Activated CD4-positive, alpha-beta T cell treated with anti-CD3 and anti-CD28 coated beads, Interleukin-2, amount 50 U/mL, for 16 hours (primary cell): ENCODE data around the gene SLC22A23.

Experiments
- DNase-seq: peaks from one replicate; pipeline ENCODE4 v3.0.0-alpha.2; 2020

The SLC22A23 gene

GRCh38 chr6:3421791-3422434 lies 34.9 kb downstream of the SLC22A23 start:
- no peak for DNase-seq

DNA sequence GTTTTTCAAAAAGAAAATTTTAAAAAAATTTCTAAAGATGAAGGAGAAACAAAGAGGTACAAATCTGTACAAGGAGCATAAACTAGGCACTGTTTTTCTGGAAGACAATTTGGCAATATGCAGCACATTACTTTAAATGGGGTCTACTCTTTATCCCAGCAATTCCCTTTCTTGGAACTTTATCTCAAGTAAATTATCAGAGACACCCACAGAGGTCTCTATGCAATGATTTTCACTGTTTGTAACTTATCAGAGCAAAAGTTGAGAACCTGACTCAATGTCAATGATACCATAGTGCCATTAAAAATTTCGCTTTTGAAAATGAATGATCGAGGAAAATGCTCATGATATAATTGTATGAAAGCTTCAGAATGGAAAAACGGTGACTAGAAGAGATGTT lies 35.7 kb downstream of the SLC22A23 start:
- DNase-seq: no peak

- no peak for DNase-seq
These were observed 37.1 kb downstream of the SLC22A23 start for GRCh38 chr6:3419624-3420272.

DNA sequence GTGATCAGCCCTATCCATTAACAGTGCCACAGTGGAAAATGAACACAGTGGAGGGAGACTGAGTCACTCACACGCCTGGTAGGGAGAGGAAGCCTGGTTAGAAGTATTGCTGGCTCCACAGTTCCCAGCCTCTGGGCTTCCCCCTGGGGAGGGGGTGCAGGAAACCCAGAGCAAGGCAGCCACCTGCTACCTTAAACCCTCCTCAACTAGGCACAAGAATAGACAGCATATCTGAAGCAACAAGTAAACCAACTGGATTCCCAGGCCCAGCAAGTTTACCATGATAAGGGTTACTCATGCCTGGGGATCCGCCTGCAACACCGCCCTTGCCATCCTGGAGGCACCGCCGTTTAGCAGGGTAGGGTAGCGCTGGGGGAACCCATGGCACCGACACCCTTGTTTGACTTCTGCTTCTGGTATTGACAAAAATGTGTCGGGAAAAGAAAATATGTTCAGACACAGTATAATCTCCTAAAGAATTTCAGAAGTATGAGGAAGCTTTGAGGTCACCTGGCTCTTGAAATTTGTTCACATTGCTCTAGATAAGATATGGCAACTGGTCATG lies 38.3 kb downstream of the SLC22A23 start:
- no peak for DNase-seq

- no peak for DNase-seq
These were observed 39.4 kb downstream of the SLC22A23 start for GRCh38 chr6:3417473-3417872.

DNA sequence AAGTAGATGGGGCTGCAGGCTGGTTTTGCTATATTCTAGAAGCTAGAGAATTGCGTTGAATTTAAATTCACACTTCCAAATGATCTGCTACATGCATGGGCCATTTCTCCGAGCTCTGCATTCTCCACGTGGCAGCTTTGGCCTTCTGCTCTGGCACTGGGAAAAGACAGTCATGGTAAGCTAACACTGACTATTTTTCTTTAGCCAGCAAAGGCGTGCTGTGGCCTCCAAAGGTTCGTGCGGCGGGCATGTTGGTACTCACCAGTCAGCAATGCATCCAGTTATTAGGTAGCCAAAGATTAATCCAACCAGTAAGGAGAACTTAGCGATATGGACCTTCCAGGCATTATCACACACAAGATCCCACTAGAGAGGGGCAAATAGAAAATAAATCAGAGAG lies 41.4 kb downstream of the SLC22A23 start:
- DNase-seq: no peak

DNA sequence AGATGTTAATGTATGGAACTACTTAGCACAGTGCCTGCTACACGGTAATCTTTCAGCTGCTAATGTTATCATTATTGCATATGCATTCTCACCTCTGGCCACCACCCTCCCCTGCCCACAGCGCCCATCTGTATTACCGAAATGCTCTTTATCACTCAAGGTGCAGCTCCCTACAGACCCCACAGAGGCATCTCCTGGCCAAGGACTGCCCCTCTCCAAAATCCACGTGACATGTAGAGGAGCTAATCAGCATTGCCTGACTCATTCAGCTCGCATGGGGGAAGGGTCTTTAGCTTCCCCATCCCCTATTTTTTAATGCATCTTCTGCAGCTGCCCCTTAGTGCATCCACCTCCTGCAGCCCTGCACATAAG lies 41.8 kb downstream of the SLC22A23 start:
- no peak for DNase-seq

DNA sequence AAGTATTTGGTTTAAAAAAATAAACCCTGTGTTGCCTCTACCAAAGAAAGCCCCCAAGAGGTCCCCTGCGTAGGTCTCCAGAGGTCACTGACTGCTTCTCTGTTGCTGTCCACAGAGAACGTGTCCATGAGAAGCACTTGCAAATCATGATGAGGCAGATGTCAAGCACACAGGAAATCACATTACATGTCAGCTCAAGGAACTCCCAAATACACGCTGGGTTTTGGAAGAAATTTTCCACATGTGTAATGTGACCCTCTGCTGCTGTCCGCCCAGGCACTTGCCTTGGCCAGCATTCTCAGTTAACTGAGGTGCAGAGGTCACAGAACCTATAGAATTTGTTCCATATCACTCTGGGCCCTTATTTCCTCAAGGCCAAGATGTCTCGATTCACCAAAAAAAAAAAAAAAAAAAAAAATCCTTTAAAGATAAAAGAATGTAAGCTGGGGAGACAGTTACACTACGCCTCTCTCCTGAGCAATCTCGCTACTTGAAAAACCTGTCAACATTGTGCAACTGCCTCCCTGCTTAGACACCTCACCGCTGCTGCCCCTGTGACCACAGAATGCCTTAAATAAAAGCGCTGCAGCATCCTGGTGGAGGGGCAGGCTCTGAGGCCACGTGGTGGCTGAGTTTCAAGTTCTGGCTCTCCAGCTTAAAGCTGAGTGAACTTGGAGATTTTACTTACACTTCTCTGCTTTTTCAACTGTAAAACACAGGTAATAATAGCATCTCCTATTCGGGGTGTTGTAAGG lies 42.3 kb downstream of the SLC22A23 start:
- DNase-seq: peak; percentile 36

GRCh38 chr6:3413592-3413991 lies 43.3 kb downstream of the SLC22A23 start:
- DNase-seq: no peak

DNA sequence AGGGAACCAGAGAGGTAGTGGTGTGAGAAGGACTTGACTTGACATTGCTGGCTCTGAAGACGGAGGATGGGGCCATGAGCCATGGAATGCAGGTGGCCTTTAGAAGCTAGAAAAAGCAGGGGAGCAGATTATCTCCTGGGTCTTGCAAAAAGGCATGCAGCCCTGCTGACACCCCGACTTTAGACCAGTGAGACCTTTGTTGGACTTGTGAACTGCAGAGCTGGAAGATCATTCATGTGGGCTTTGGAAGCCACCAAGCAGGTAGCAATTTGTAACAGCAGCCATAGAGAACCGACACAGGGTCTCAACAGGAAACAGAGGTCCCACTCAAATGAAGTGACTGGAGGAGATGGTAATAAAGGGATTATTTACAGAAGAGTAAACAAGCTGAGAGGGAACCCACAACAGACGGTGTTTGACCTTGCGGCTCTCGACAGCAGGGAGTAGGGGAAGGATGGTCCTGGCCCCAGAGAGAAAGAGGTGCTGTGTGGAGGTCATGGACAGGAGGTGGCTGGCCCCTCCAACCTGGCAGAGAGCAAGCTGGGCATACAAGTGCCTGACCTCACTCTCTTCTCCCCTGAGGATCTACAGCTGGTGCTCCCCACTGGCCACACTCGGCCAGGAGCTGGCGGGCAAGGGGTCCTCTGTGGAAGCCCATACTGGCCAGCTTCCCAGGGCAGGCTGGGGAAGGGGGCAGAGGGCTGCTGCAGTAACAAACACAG lies 43.9 kb downstream of the SLC22A23 start:
- DNase-seq: no peak

GRCh38 chr6:3411967-3412778 lies 44.7 kb downstream of the SLC22A23 start:
- DNase-seq: no peak

DNA sequence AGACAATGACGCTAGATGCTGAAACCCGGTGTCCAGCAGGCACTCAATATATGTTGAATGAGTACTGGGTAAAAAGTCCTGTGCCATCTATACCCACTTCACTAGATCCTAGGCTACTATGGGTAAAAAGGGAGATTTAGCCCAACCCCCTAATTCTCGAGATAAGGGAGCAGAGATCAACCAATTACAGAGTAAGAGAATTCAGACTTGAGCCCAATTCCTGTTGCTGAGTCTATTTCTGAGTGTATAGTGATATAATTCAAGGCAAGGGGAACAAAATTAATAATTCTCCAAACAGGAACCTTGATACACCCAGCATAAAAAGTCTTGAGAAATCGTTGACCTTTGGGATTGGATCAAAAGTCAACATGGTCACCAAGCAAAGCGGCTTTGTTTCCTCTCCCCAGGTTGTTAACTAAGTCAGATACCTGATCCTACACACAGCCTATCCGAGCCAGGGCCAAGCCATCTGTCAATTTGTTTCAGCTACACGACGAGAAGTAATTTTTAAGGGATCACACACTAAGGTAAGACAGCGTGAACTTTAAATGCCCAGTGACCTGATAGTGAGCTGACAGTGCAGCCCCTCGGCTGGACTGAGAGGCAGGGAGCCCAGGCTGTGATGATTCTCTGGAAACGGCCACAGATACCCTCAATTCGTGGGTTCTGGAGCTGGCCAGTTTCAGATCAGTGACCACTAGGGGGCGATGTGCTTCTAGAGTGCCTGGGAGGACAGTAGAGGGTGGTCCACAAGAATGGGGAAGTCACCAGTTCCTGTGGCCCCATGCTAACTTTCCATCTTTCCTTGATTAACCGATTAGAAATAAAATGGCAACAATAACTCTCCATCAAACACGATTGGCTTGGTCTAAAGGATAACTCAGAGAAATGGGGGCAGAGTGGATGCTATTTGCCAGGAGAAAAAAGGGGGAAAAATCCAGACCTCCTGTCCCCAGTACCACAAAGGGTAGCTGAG lies 46.2 kb downstream of the SLC22A23 start:
- peak; percentile 47 for DNase-seq

DNA sequence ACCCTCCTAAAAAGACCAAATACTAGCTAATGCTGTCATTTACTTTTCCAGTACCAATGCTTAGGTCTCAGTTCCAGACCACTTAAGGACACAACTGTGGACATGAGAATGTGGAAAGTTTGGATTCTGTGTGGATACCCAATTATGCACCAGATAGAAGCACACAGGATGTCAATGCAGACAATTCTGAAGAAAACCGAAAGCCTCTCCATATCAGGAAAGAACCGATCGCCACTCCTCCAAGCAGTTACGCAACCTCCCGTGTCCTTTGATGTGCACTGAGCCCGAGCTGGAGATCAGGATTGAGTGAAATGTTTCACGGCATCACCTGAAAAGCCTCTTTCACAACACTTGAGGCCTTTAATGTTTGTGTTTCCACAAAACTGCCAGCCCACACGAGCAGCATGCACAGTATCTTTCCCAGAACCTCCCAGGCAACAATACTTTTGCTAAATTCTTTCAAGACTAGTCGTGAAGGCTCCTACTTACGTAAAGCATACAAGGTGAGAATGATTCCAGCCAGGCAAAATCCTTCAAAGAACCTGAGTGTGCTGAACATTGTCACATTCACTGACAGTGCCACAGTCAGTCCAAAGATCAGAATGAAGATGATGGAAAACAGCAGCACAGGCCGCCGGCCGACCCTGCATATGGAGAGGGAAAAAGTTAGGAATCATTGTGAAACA lies 47.0 kb downstream of the SLC22A23 start:
- DNase-seq: no peak

DNA sequence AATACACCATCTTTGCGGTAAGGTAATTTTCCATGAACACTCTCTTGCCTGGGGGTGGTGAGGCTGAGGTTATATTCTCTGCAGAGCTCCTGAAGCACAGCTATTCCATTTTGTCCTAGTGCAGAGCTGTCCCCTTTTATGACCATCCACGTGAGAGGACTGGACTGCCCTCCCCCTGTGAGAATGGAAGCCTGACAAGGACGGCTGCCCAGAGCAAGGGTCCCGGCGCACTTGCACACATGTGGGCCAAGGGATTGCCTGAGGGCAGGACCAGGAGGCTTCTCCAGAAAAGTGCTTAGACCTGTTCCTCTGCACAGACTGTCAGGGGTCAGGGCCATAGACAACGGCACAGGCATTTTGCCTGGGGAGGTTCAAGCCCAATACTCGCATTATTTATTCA lies 48.2 kb downstream of the SLC22A23 start:
- DNase-seq: no peak

- no peak for DNase-seq
These were observed 49.0 kb downstream of the SLC22A23 start for GRCh38 chr6:3407840-3408239.

DNA sequence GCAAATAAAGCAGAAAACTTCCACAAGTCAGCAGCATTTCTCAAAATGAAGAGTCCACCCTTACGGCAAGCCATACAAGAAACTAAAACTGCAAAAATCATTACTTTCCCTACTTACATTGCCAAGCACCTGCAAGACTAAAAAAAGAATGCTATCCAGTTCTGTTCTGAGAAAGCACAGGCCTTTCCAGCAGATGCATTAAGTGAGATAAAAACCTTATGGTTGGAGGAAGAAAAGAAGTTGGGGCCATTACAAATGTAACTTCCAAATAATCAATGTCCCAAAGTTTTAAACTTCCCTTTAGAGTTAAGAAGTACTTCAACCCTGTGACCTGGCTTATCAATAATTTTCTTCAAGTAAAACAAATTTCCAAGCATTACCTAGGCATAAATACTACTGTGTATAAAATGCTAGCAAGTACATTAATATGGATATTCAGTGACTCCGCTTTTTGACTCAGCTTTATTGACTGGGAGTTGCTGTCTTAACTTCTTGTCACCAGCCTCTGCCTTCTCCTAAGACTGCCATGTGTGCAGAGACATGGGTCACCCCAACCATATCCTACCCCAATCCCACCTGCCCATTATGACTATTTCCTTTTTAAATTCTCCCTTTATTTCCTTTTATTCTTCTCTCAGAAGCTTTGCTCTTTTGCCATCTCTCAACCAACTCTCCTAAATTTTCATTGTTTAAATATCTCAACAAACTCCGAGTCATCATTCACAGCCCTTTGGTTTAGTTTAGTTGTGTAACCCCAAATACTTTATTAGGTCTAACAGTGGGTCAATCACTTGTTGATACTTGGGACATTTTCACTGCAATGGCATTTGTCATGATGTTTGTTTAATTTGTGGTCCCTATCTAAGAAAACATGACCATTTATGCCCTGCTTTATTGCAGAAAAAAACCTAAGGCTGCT lies 49.7 kb downstream of the SLC22A23 start:
- no peak for DNase-seq

GRCh38 chr6:3406362-3406821 lies 50.5 kb downstream of the SLC22A23 start:
- no peak for DNase-seq

- DNase-seq: no peak
These were observed 51.2 kb downstream of the SLC22A23 start for GRCh38 chr6:3405679-3406078.

DNA sequence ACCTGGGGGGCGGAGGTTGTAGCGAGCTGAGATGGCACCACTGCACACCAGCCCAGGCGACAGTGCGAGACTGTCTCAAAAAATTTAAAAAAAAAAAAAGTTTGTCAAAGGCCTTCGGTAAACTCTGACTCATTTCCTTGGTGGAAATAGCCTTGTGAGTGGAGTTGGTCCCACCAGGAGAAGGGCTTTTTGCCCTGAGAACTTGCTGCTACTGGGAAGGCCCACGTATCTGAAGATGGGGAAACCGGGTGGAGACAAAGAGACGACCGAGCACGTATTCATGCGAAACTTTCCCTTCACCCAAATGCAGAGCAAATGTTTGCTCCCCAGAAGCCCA lies 51.7 kb downstream of the SLC22A23 start:
- no peak for DNase-seq
